SH-SY5Y (cell line): ENCODE measurements around the gene SHF.

Experiments
- GATA2 ChIP-seq: IDR thresholded peaks from 2 replicates; pipeline ENCODE4 v1.6.1; 2011; ENCODE audit warnings: mild to moderate bottlenecking, low read depth, low read length
- GATA3 ChIP-seq: IDR thresholded peaks from 2 replicates; pipeline ENCODE4 v1.6.1; 2011; ENCODE audit warnings: low read depth, mild to moderate bottlenecking, low read length, moderate library complexity

DNA sequence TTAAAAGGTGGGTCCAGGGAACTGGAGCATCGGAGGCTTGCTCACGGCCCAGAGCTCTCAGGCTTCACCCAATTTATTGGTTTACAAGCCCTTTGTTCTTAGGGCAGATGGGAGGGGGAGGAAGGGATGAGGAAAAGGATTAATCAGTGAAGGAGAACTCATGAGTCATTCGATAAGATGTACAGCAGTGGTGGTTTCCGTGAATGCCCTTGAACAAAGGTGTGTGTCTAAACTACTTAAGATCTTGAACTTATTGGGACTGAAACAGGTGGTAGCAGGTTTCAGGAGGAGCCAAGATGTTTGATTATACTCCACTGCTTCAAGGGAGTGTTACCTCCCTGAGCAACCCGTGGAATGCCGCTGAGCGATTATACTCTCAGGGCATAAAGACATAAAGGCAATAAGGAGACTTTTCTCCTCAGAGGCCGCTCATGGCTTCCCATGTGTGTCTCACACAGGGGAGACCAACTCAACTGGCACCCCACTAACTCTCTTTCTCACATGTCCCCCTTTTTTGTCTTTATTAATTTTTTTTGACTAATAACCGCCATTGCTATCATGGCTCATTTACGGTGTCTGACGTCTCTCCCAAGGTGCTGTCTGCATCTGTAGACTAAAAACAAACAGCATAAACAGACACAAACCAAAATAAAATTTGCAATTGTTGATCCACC is 46.9 kb upstream of the SHF start:
- TF ChIP-seq GATA2 (no peak), GATA3 (no peak)
